Trophoblast cell (in vitro differentiated cells and primary cell): ENCODE measurements around the gene KCNE1.
"Not testable (repeated sequence)": the region's sequence is repeated elsewhere in the genome, so short reads cannot be mapped to it uniquely, and the experiment has no call there.

ENCODE experiments used
- DNase-seq, 2 donors: peaks; one replicate each; pipeline ENCODE4 v3.0.0-alpha.2; 2016
- H2AFZ ChIP-seq: 2 replicates; pipeline ENCODE4 v1.6.1; 2013; ENCODE audit warnings: low read length, moderate library complexity, mild to moderate bottlenecking; ENCODE audit not compliant: insufficient read depth, poor library complexity
- H2AK5ac ChIP-seq: 2 replicates; pipeline ENCODE4 v1.6.1; 2013; ENCODE audit warnings: mild to moderate bottlenecking, low read length
- H2BK120ac ChIP-seq: 2 replicates; pipeline ENCODE4 v1.6.1; 2013; ENCODE audit warnings: low read length, mild to moderate bottlenecking, moderate library complexity; ENCODE audit not compliant: insufficient read depth, poor library complexity
- H2BK12ac ChIP-seq: 2 replicates; pipeline ENCODE4 v1.6.1; 2013; ENCODE audit warnings: mild to moderate bottlenecking, low read length, moderate library complexity
- H2BK5ac ChIP-seq: 2 replicates; pipeline ENCODE4 v1.6.1; 2013; ENCODE audit warnings: low read length, low read depth, moderate library complexity, mild to moderate bottlenecking; ENCODE audit not compliant: poor library complexity
- H3K14ac ChIP-seq: 2 replicates; pipeline ENCODE4 v1.6.1; 2013; ENCODE audit warnings: mild to moderate bottlenecking, low read length
- H3K18ac ChIP-seq: 2 replicates; pipeline ENCODE4 v1.6.1; 2013; ENCODE audit warnings: mild to moderate bottlenecking, low read length
- H3K23ac ChIP-seq: 2 replicates; pipeline ENCODE4 v1.6.1; 2013; ENCODE audit warnings: low read length
- H3K27ac ChIP-seq: 2 replicates; pipeline ENCODE4 v1.5.1; 2013; ENCODE audit warnings: low read depth, mild to moderate bottlenecking, inconsistent platforms, low read length, moderate library complexity
- H3K27me3 ChIP-seq: 2 replicates; pipeline ENCODE4 v1.6.1; 2013; ENCODE audit warnings: inconsistent platforms, mild to moderate bottlenecking, low read length, moderate library complexity; ENCODE audit not compliant: insufficient read depth
- H3K36me3 ChIP-seq, 2 experiments: 1 replicate in 1 of 2; 2 replicates in 1 of 2; pipeline ENCODE4 v1.6.1; 2013; ENCODE audit warnings: low read length in 2 of 2, mild to moderate bottlenecking in 2 of 2, moderate library complexity in 1 of 2; ENCODE audit not compliant: insufficient read depth in 2 of 2, control insufficient read depth in 1 of 2
- H3K4ac ChIP-seq: 2 replicates; pipeline ENCODE4 v1.6.1; 2013; ENCODE audit warnings: low read depth, mild to moderate bottlenecking, low read length, moderate library complexity
- H3K4me1 ChIP-seq, 2 experiments: 1 replicate in 1 of 2; 2 replicates in 1 of 2; pipeline ENCODE4 v1.6.1; 2013; ENCODE audit warnings: low read length in 2 of 2, mild to moderate bottlenecking in 2 of 2, moderate library complexity in 1 of 2; ENCODE audit not compliant: insufficient read depth in 2 of 2, control insufficient read depth in 1 of 2
- H3K4me2 ChIP-seq: 2 replicates; pipeline ENCODE4 v1.6.1; 2013; ENCODE audit warnings: inconsistent platforms, mild to moderate bottlenecking, low read length, moderate library complexity
- H3K4me3 ChIP-seq: 2 replicates; pipeline ENCODE4 v1.5.1; 2013; ENCODE audit warnings: mild to moderate bottlenecking, low read depth, low read length, inconsistent platforms
- H3K79me1 ChIP-seq: one replicate; pipeline ENCODE4 v1.6.1; 2013; ENCODE audit warnings: low read length
- H3K79me2 ChIP-seq: 2 replicates; pipeline ENCODE4 v1.6.1; 2013; ENCODE audit warnings: low read length, mild to moderate bottlenecking; ENCODE audit not compliant: control insufficient read depth, insufficient read depth, poor library complexity
- H3K9ac ChIP-seq: 2 replicates; pipeline ENCODE4 v1.6.1; 2013; ENCODE audit warnings: mild to moderate bottlenecking, low read length
- H3K9me3 ChIP-seq: 2 replicates; pipeline ENCODE4 v1.6.1; 2013; ENCODE audit warnings: low read depth, mild to moderate bottlenecking, control low read depth, inconsistent platforms, low read length; ENCODE audit not compliant: insufficient read depth
- H4K12ac ChIP-seq: 2 replicates; pipeline ENCODE4 v1.6.1; 2013; ENCODE audit warnings: low read depth, mild to moderate bottlenecking, low read length, moderate library complexity
- H4K8ac ChIP-seq: 2 replicates; pipeline ENCODE4 v1.6.1; 2013; ENCODE audit warnings: low read depth, mild to moderate bottlenecking, low read length, moderate library complexity
- H4K91ac ChIP-seq: one replicate; pipeline ENCODE4 v1.6.1; 2013; ENCODE audit warnings: low read depth, mild to moderate bottlenecking, low read length, moderate library complexity
- WGBS: extraction: QIAGEN DNeasy Blood & Tissue Kit; methylation state at CpG from one replicate; pipeline ENCODE4 v1.1.7; 2013; ENCODE audit warnings: missing lambda C conversion rate; ENCODE audit not compliant: insufficient read length, insufficient coverage; ENCODE audit errors: extremely low coverage; 5-methylcytosine and 5-hydroxymethylcytosine counted together

Gene KCNE1

DNA sequence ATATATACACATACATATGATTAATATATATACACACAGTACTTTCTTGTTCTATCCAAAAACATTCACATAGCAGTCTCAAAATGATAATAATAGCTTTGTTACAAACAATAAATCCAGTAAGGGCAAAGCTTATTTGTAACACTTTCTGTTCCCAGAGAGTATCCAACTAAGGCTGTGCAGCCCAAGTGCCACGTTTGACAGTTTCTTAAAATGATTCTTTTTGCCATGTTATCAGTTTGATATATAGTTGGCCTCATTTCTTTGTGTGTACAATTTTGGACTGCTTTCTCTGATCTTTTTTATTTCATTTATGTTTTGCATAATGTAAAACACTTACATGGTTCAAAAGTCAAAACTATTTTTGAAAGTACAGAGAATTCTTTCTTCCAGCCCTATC, 11.8 kb downstream of the KCNE1 start:
- whole genome bisulfite sequencing: no CpG with 5 or more reads among the region's 1 CpG
- Histone ChIP-seq H3K18ac (no peak overlapping the region), H3K4me3 (no peak overlapping the region), H3K4me2 (no peak overlapping the region), H3K9ac (no peak overlapping the region), H3K4ac (no peak overlapping the region), H3K36me3 (no peaks in the 10 kb centered on the region), H3K27me3 (no peaks in the 10 kb centered on the region), H3K9me3 (peaks cover 2% of the 10 kb centered on the region), H3K23ac (no peak overlapping the region), H2BK120ac (no peak overlapping the region), H3K14ac (no peak overlapping the region), H4K12ac (no peak overlapping the region), H2BK12ac (no peak overlapping the region), H3K27ac (no peak overlapping the region), H4K8ac (no peak overlapping the region), H3K79me2 (no peaks in the 10 kb centered on the region), H4K91ac (no peak overlapping the region), H2AK5ac (no peak overlapping the region), H3K79me1 (peaks cover 5% of the 10 kb centered on the region), H2BK5ac (no peak overlapping the region), H3K4me1 (peaks cover 12% of the 10 kb centered on the region in 2 experiments), H2AFZ (no peak overlapping the region)
- no peak for DNase-seq

DNA sequence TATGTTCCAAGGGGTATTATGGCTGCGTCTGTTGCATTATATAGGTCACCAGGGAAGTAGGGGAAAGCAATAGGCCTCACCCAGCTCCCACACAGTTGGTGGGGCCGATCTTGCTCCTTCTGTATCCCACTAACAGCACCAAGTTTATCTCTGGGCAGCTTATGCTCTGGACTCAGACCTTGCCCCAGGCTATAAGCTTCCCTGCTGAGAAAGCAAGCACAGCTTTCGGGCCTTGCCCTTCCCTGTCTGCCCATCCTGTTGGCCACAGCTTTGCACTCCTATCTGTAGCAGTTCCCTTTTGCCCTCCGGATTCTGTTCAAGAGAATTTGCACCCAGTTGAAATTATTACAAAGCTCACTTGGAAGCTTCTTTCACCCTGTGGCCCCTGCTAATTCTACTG, 12.9 kb downstream of the KCNE1 start:
- Histone ChIP-seq H2BK120ac (no peak overlapping the region), H2BK12ac (peak overlapping the region; percentile 17), H3K79me2 (no peaks in the 10 kb centered on the region), H2AFZ (no peak overlapping the region), H2BK5ac (peak overlapping the region; percentile 9), H3K27me3 (no peaks in the 10 kb centered on the region), H3K4me2 (peak overlapping the region; percentile 21), H4K91ac (peak overlapping the region; percentile 0), H3K4me1 (peaks cover 12% of the 10 kb centered on the region in 2 experiments), H4K8ac (no peak overlapping the region), H3K4me3 (no peak overlapping the region), H3K4ac (no peak overlapping the region), H3K36me3 (no peaks in the 10 kb centered on the region), H3K9me3 (peaks cover 2% of the 10 kb centered on the region), H3K9ac (no peak overlapping the region), H2AK5ac (no peak overlapping the region), H3K23ac (no peak overlapping the region), H4K12ac (no peak overlapping the region), H3K79me1 (peaks cover 5% of the 10 kb centered on the region), H3K27ac (peak overlapping the region; percentile 54), H3K14ac (no peak overlapping the region), H3K18ac (no peak overlapping the region)
- no CpG with 5 or more reads among the region's 4 CpGs for WGBS
- DNase-seq: peak in 1 of 2 donors; percentile 54

DNA sequence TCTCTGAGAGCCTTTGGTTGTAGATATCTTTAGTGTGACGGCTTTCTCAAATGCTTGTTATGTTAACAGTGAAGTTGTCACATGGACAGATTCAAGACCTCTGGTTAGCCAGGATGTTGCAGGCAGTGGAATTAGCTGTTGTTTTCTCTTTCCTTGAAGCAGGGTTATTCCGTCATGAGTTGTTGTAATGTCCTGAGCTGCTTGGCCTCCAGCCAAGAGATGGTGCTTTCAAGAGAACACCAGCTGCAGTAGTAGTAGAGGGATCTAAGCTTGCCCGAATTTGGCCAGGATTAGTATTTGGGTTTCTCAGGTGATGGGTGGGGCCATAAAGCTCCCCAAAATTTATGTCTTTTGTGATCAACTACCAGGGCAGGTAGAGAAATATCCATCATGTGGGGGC, 13.4 kb downstream of the KCNE1 start:
- H3K4me1 ChIP-seq: peaks cover 12% of the 10 kb centered on the region in 2 experiments
- no peaks in the 10 kb centered on the region for H3K36me3 ChIP-seq
- no peak overlapping the region for H3K18ac ChIP-seq
- H4K91ac ChIP-seq: peak overlapping the region; percentile 0
- H3K27ac ChIP-seq: peak overlapping the region; percentile 44
- no peak overlapping the region for H2BK120ac ChIP-seq
- H3K23ac ChIP-seq: no peak overlapping the region
- no peak overlapping the region for H2AFZ ChIP-seq
- no peak overlapping the region for H3K9ac ChIP-seq
- H3K14ac ChIP-seq: peak overlapping the region; percentile 26
- H3K4me2 ChIP-seq: no peak overlapping the region
- no CpG with 5 or more reads among the region's 3 CpGs for WGBS
- H3K4ac ChIP-seq: no peak overlapping the region
- peaks cover 2% of the 10 kb centered on the region for H3K9me3 ChIP-seq
- peak overlapping the region; percentile 61 for H2BK12ac ChIP-seq
- no peak overlapping the region for H2BK5ac ChIP-seq
- H3K4me3 ChIP-seq: no peak overlapping the region
- H2AK5ac ChIP-seq: no peak overlapping the region
- H4K8ac ChIP-seq: peak overlapping the region; percentile 18
- no peaks in the 10 kb centered on the region for H3K79me2 ChIP-seq
- H4K12ac ChIP-seq: no peak overlapping the region
- peaks cover 5% of the 10 kb centered on the region for H3K79me1 ChIP-seq
- no peak for DNase-seq
- H3K27me3 ChIP-seq: no peaks in the 10 kb centered on the region

DNA sequence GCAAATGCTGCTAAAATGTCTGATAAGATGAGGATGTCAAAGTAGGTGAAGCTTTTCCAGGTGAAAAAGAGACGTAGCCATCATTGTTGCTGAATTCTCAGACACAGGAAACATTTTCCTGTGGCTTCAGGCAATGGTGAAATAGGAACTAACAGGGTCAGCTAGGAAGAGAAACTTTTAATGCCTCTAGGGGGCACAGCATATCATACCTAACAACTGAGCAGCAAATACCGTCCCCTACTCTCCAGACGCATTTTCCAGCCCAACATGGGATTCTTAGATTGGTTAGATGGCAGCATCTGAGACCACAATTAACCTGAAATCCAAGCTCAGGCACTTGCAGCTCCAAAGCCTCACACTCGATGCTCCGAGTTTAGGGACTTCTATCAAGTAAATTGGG, 28.2 kb downstream of the KCNE1 start:
- not testable (repeated sequence) for H3K4me2 ChIP-seq, H3K18ac ChIP-seq, H4K91ac ChIP-seq, H3K23ac ChIP-seq, H3K27me3 ChIP-seq, H3K9me3 ChIP-seq, H2BK5ac ChIP-seq, H2AK5ac ChIP-seq, H3K79me1 ChIP-seq, DNase-seq, H3K27ac ChIP-seq, H3K4ac ChIP-seq, H2BK120ac ChIP-seq, H3K4me3 ChIP-seq, H3K36me3 ChIP-seq, H2BK12ac ChIP-seq, H4K8ac ChIP-seq, H4K12ac ChIP-seq, H3K79me2 ChIP-seq, H3K4me1 ChIP-seq, H3K14ac ChIP-seq, H3K9ac ChIP-seq, H2AFZ ChIP-seq
- WGBS: no CpG with 5 or more reads among the region's 5 CpGs
